Stimulated activated CD4-positive, alpha-beta T cell treated with anti-CD3 and anti-CD28 coated beads, TNF-alpha, amount 100 ng/mL, for 48 hours (primary cell): ENCODE data around the gene XPR1.

ENCODE experiments used
- DNase-seq, 3 donors: peaks; one replicate each; pipeline ENCODE4 v3.0.0-alpha.2; 2020; ENCODE audit warnings: low read depth in 3 of 3

Gene XPR1

DNA sequence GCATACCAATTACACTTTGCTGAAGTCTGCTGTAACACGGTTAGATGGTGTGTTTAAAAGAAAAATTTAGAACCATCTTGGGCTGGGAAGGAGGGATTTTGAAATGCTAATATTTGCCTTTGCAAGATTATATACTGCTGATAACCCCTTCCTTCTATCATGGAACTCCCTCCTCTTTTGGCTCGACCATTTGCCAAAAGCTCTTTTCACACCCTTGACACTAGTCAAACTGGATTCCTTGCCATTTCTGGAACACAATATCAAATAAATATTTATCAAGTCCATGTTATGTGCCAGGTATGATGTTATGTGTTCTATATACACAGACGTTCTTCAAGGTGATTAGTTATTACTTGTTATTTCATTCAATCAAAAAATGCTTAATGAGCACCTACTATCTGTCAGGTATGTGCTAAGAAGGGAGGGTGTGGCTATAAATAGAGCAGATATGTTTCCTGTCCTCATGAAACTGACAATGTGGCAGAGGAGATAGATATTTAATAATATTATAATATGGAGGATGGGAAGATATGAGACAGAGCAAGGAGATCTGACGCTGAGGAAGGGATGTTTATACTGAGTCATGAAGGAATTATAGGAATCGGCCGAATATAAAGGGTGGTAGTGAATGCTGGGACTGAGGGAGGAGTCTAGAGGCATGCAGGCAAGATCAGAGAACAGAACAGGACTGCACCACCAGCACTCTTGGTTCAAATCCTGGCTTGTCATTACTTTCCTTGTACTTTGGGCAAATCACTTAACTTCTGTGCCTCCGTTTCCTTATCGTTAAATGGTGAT is 16.1 kb upstream of the XPR1 start:
- no peak for DNase-seq

GRCh38 chr1:180616439-180616838 is 15.4 kb upstream of the XPR1 start:
- DNase-seq = no peak

DNA sequence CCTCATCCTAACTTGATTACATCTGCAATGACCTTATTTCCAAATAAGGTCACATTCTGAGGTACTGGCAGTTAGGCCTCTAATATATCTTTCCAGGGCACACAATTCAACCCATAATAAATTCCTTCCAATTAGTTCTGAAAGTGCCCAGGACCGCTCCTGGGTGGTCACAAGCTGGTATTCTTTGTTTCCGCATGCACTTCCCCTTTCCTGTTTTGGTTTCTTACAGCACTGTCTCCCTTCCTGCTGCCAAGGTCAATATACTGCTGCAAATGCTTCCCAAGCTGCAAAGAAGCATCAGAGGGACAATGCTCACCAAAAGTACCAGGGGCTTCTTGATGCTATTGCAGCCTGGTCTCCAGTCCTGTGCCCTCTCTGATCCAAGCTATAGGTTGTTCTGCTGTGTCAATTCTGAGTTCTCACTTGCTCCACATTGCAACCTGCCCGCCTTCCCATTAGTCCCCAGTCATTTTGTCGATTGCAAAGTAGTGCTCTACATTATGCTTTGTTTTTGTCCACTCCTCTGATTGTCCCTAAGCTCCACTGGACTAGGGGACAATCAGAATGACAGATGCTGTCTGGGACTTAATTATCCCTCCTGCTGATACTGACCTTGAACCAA is 13.9 kb upstream of the XPR1 start:
- DNase-seq = no peak

- DNase-seq = no peak
Measured at GRCh38 chr1:180620581-180620980, 11.2 kb upstream of the XPR1 start.

- no peak for DNase-seq
Measured at GRCh38 chr1:180622658-180623508, 8.9 kb upstream of the XPR1 start.

GRCh38 chr1:180623579-180624347 is 8.1 kb upstream of the XPR1 start:
- no peak for DNase-seq

- no peak for DNase-seq
Measured at GRCh38 chr1:180626711-180627110, 5.1 kb upstream of the XPR1 start.

DNA sequence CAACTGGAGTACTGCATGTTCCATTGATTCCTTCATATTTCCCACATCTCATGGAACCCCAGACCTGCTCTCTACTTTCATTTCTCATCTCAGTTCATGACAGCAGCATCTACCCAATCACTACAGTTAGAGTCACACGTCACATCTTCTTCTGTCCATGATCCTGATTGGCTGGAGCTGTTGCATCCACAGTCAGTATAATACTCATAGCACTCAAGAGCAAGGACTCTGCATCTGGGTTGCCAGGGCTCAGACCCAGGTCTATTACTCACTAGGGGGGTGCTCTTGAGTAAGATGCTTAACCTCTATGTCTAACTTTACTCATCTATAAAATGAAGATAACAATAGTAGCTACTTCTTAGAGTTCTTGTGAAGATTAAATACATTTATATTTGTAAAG is 4.4 kb upstream of the XPR1 start:
- DNase-seq = no peak

- DNase-seq = no peak
Measured at GRCh38 chr1:180628646-180629045, 3.2 kb upstream of the XPR1 start.

DNA sequence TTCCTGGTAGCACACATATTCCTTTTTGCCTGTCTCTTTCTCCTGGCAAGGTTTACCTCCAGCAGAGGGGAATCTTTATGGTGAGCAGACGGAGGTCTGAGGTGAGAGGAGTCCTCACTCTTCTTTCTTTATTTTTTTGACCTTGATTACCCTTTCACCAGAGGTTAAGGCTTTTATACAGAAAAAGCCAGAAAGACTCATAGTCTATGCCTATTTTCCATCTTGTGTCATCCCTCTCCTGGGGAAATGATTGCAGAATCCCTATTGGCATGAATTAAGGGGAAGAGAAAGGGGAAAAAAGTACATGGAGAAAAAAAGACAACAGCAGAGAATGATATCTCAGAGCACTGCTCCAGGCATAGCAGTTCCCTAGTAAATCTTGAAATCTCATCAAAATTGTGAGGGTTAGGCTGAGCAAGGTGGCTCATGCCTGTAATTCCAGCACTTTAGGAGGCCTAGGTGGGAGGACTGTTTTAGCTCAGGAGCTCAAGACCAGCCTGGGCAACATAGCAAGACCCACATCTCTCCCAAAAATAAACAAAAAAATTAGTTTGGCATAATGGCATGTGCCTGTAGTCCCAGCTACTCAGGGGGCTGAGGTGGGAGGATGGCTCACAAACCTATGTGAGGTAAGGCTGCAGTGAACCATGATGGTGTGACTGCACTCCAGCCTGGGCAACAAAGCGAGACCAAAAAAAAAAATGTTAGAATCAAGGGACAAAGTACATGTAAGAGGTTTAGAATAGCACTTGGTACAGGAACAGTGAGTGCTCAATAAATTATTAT is 1.2 kb upstream of the XPR1 start:
- DNase-seq = no peak

DNA sequence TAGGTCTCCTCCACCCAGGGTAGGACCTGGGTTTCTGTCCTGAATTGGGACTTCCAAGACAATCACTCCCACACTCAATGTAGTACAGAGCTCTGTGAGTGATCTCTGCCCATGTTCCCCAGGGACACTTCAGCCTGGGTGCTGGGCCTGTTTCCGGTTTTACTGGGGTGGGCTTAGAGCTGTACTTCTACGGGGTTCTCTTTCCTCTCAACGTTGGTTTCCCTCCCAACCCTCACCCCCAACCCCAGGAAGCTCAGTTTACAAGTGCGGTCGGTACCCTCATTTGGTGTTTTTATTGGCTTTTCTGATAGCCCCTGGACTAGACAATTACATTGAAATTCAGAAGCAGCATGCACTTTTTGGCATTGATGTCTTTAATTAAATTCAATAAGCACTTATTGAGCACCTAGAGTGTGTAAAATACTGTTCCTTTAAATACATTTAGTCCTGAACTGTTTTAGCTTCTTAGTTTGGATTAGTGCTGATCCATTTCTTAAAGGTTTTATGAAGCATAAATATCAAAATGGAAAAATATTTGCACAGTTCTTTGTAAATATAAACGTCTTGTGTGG is 542 bp upstream of the XPR1 start:
- DNase-seq = no peak

DNA sequence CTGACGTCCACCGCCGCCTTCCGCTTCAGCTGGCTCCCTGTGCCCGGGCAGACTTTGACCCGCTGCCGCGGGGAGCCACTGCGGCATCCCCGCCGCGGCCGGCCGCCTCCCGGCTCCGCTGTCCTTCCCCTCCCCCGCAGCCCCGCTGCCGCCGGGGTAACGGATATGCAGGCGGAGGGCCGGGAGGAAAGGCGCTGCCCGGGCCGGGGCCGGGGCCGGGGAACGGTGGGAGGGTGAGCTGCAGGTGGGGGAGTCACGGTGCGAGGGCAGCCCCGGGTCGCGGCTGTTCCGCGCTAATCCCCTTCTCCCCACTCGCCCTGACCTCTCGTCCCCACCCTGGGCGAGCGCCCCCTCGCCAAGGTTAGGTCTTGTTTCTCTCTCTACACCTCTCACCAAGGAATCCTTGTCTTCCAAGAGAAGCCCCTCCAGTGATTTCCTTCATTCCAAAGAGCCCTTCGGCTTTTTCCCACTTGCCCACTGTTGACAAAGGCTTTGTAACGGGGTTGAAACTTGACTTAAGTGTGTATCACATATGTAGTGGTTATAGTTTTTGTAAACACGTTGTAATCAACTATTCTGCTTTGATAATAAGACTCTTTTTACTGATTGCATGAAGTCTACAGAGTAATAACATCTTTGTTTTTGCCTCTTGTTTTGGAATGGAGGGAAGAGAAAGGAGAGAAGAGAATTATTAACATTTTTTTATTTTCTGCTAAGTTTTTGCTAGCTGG is 669 bp downstream of the XPR1 start:
- DNase-seq = peak in 2 of 3 donors; percentile 27 to 64

- no peak for DNase-seq
Measured at GRCh38 chr1:180633057-180634056, 1.5 kb downstream of the XPR1 start.

- DNase-seq = no peak
Measured at GRCh38 chr1:180636138-180636537, 4.3 kb downstream of the XPR1 start.

GRCh38 chr1:180639871-180640270 is 8.0 kb downstream of the XPR1 start:
- DNase-seq = no peak

- DNase-seq = no peak
Measured at GRCh38 chr1:180640531-180640949, 8.7 kb downstream of the XPR1 start.

GRCh38 chr1:180641662-180642061 is 9.8 kb downstream of the XPR1 start:
- no peak for DNase-seq

- DNase-seq = no peak
Measured at GRCh38 chr1:180642781-180643180, 11.0 kb downstream of the XPR1 start.

- DNase-seq = no peak
Measured at GRCh38 chr1:180643693-180644092, 11.9 kb downstream of the XPR1 start.
